Measurements from ENCODE around the gene DNAH17. TPM values are rescaled to one million over a fixed set of nuclear protein-coding genes. Genes with fewer than 3 reads are reported as not detected.
A peak's percentile ranks its signal among the peaks of the same experiment; 100 is the strongest.

DNAH17 gene
- total RNA-seq, 4 donors from 2014 or later: under 0.01 TPM; not detected in 3

DNA sequence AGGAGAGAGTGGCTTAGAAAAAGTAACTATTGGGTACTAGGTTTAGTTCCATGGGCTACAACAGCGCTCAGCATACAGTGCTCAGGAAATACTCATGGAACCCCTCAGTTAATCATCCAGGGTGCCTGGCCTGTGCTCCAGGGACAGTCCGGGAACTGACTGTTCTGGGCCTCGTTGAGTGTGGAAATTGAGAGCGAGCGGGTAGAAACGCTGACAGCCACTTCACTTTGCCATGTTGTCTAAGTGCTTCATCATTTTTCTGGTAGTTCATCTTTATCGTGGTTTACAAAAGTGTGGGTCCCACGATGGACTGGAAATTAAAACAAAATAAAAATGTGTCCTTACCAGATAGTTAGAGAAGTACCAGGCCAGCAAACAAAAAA, 31.6 kb upstream of the DNAH17 start:
- intact Hi-C loops (cut with DNase I; ENCODE audit: low total_unique reads) (no loop called here), in situ Hi-C loops (cut with MboI; ENCODE audit: low pct_ligation_motif_present in 1 of 4, low pct_unique_long_range_greater_than_20kb in 1 of 4, low sequenced_read_pairs in 3 of 4) (no loop called here)
- Histone ChIP-seq H3K36me3 (no peaks in the 10 kb centered on the region), H3K27ac (peak overlapping the region in 3 of 4 donors; percentile 53 to 75 (median 60)), H3K4me3 (no peak overlapping the region), H3K4me1 (peaks cover 0 to 15% (median 2%) of the 10 kb centered on the region in 4 donors), H3K27me3 (no peaks in the 10 kb centered on the region), H3K9me3 (no peaks in the 10 kb centered on the region)
- DNase-seq: no peak
- TF ChIP-seq EP300 (IDR thresholded peaks at IDR 0.05; ENCODE audit: low read depth) (no peak), POLR2AphosphoS5 (IDR thresholded peaks at IDR 0.05) (no peak), POLR2A (IDR thresholded peaks at IDR 0.05) (no peak)
- TF ChIP-seq, protein P1, sequence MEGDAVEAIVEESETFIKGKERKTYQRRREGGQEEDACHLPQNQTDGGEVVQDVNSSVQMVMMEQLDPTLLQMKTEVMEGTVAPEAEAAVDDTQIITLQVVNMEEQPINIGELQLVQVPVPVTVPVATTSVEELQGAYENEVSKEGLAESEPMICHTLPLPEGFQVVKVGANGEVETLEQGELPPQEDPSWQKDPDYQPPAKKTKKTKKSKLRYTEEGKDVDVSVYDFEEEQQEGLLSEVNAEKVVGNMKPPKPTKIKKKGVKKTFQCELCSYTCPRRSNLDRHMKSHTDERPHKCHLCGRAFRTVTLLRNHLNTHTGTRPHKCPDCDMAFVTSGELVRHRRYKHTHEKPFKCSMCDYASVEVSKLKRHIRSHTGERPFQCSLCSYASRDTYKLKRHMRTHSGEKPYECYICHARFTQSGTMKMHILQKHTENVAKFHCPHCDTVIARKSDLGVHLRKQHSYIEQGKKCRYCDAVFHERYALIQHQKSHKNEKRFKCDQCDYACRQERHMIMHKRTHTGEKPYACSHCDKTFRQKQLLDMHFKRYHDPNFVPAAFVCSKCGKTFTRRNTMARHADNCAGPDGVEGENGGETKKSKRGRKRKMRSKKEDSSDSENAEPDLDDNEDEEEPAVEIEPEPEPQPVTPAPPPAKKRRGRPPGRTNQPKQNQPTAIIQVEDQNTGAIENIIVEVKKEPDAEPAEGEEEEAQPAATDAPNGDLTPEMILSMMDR (IDR thresholded peaks at IDR 0.05): no peak
- 58 to 66% methylated on average over 8 of the region's 8 CpGs for WGBS, 2 donors (ENCODE audit: low coverage in 1 of 2)

DNA sequence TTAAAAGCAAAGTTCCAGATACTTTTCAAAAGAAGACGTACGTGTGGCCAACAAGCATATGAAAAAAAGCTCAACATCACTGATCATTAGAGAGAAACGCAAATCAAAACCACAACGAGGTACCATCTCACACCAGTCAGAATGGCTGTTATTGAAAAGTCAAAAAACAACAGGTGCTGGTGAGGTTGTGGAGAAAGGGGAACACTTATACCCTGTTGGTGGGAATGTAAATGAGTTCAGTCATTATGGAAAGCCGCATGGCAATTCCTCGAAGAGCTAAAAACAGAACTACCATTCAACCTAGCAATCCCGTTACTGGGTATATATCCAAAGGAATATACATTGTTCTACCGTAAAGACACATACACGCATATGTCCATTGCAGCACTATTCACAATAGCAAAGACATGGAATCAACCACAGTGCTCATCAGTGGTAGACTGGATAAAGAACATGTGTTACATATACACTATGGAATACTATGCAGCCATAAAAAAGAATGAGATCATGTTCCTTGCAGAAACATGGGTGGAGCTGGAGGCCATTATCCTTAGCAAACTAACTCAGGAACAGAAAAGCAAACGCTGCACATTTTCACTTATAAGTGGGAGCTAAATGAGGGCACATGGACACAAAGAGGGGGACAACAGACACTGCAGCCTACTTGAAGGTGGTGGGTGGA, 31.1 kb upstream of the DNAH17 start:
- intact Hi-C loops (cut with DNase I; ENCODE audit: low total_unique reads): no loop called here
- in situ Hi-C loops (cut with MboI; ENCODE audit: low pct_ligation_motif_present in 1 of 4, low pct_unique_long_range_greater_than_20kb in 1 of 4, low sequenced_read_pairs in 3 of 4): no loop called here
- no peaks in the 10 kb centered on the region for H3K9me3 ChIP-seq
- H3K4me3 ChIP-seq: no peak overlapping the region
- peaks cover 0 to 15% (median 2%) of the 10 kb centered on the region in 4 donors for H3K4me1 ChIP-seq
- 88 to 92% methylated on average over 10 of the region's 10 CpGs for WGBS, 2 donors (ENCODE audit: low coverage in 1 of 2)
- no peaks in the 10 kb centered on the region for H3K27me3 ChIP-seq
- TF ChIP-seq, protein P1 (IDR thresholded peaks at IDR 0.05): no peak
- TF ChIP-seq EP300 (IDR thresholded peaks at IDR 0.05; ENCODE audit: low read depth) (no peak), POLR2A (IDR thresholded peaks at IDR 0.05) (no peak), POLR2AphosphoS5 (IDR thresholded peaks at IDR 0.05) (no peak)
- H3K27ac ChIP-seq: peak overlapping the region in 3 of 4 donors; percentile 53 to 75 (median 60)
- no peak for DNase-seq
- H3K36me3 ChIP-seq: no peaks in the 10 kb centered on the region

DNA sequence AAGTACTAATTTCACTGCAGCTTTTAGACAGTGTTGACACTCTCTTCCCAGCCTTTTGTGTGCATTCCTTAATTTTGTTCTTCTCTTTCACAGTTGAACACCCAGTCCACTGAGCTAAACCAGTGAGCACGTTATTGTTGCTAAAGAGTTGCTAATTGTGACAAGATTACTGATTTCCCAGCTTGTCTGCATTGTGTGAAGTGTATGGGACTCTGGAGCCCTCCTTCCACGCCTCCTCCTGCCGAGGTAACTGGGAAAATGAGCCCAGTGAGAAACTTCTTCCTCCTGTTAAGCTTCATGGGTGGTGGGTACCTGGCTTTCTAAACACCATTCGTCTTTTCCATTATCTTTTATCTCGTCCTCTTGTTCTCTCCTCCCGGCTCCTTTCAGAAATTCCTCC, 29.8 kb upstream of the DNAH17 start:
- DNase-seq: no peak
- in situ Hi-C loops (cut with MboI; ENCODE audit: low pct_ligation_motif_present in 1 of 4, low pct_unique_long_range_greater_than_20kb in 1 of 4, low sequenced_read_pairs in 3 of 4): no loop called here
- WGBS, 2 donors (ENCODE audit: low coverage in 1 of 2): 60 to 74% methylated on average over 1 to 6 of the region's 6 CpGs
- intact Hi-C loops (cut with DNase I; ENCODE audit: low total_unique reads): no loop called here
- Histone ChIP-seq H3K4me1 (peaks cover 0 to 12% (median 2%) of the 10 kb centered on the region in 4 donors), H3K36me3 (no peaks in the 10 kb centered on the region), H3K27me3 (no peaks in the 10 kb centered on the region), H3K27ac (no peak overlapping the region), H3K4me3 (no peak overlapping the region), H3K9me3 (no peaks in the 10 kb centered on the region)
- TF ChIP-seq POLR2AphosphoS5 (IDR thresholded peaks at IDR 0.05) (no peak), EP300 (IDR thresholded peaks at IDR 0.05; ENCODE audit: low read depth) (no peak), POLR2A (IDR thresholded peaks at IDR 0.05) (no peak)
- TF ChIP-seq, protein P1 (IDR thresholded peaks at IDR 0.05): no peak

DNA sequence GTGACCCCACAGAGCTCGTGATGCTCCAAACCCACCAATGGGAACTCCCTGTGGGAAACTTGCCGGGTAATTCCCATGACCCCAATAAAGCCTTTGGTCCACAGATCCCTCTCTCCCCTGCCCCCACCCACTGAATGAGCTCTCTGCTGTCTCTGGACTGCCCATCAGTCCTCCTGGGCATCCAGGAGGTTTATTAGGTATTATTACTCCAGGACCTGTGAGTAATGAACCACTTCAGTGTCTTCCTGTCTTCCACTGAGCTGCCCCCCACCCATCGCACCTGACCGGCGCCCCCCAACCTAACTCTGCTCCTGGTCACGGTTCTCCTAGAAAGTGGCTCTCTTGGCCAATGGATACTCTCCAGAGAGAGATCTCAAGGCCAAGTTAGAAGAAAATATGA, 28.7 kb upstream of the DNAH17 start:
- intact Hi-C loops (cut with DNase I; ENCODE audit: low total_unique reads) (no loop called here), in situ Hi-C loops (cut with MboI; ENCODE audit: low pct_ligation_motif_present in 1 of 4, low pct_unique_long_range_greater_than_20kb in 1 of 4, low sequenced_read_pairs in 3 of 4) (no loop called here)
- Histone ChIP-seq H3K27ac (no peak overlapping the region), H3K27me3 (no peaks in the 10 kb centered on the region), H3K4me1 (peaks cover 0 to 6% (median 1%) of the 10 kb centered on the region in 4 donors), H3K36me3 (no peaks in the 10 kb centered on the region), H3K4me3 (no peak overlapping the region), H3K9me3 (no peaks in the 10 kb centered on the region)
- no peak for TF ChIP-seq EP300 (IDR thresholded peaks at IDR 0.05; ENCODE audit: low read depth)
- TF ChIP-seq POLR2AphosphoS5 (IDR thresholded peaks at IDR 0.05): no peak
- TF ChIP-seq, protein P1 (IDR thresholded peaks at IDR 0.05): no peak
- no peak for TF ChIP-seq POLR2A (IDR thresholded peaks at IDR 0.05)
- WGBS, 2 donors (ENCODE audit: low coverage in 1 of 2): 90% methylated on average over 6 of the region's 6 CpGs; no CpG with 5 or more reads in 1 of the 2 donors
- no peak for DNase-seq

All from transverse colon (tissue), 4 donors.